K562 (cell line): ENCODE results near the gene ZNF384. TPM values are rescaled to one million over a fixed set of nuclear protein-coding genes. Genes with fewer than 3 reads are reported as not detected.

Experiments
- ATAC-seq: fragments of 200-7000 bp; cut with Tn5 transposase; 3 replicates; pipeline ENCODE4 v1.9.1; 2020; ENCODE audit warnings: moderate library complexity
- BruUV-seq: library from RNA; stranded (reverse); fragments of 400-500 nt; replicated peaks from 2 replicates; lab custom pipeline; 2021; lab: Mats Ljungman, UMichigan
- CTCF ChIA-PET: fragments of 300-600 bp; formaldehyde crosslinking; extraction: SDS; loops from one replicate; lab custom pipeline; 2021; ENCODE audit warnings: low intra/inter-chr PET ratio; lab: Yijun Ruan, JAX
- POLR2A ChIA-PET: fragments of 300-600, 350-650 bp; sonication (Branson Sonifier 250); formaldehyde crosslinking; extraction: SDS; loops from one replicate; lab custom pipeline; 2021; ENCODE audit warnings: antibody characterized with exemption, inconsistent platforms; lab: Yijun Ruan, JAX
- DNase-seq, 4 experiments: peaks; one replicate each; pipeline versions ENCODE4 v3.0.0 to v3.0.0-alpha.2; 2011 to 2018; ENCODE audit warnings: low spot score in 3 of 4, mixed read lengths in 3 of 4; ENCODE audit errors: extremely low read depth in 1 of 4
- FAIRE-seq: peaks from 2 replicates; lab custom pipeline; 2011; peaks lifted over from hg19 to GRCh38; lab: Jason Lieb, UNC
- H2AFZ ChIP-seq: 2 replicates; pipeline ENCODE4 v1.6.0; 2011; ENCODE audit warnings: low read depth, low read length, control low read depth, inconsistent platforms
- H3K27ac ChIP-seq: fragments of 200-600 bp; 3 replicates; pipeline ENCODE4 v1.8.0; 2011; ENCODE audit warnings: low read depth, mild to moderate bottlenecking, control low read depth, inconsistent platforms, low read length, moderate library complexity, mixed read lengths; ENCODE audit errors: extremely low read depth
- H3K27me3 ChIP-seq, 2 experiments: fragments of 300-600 bp in 1 of 2; 2 replicates in 1 of 2; 3 replicates in 1 of 2; pipeline versions ENCODE4 v1.6.0 to v1.8.0; 2011; ENCODE audit warnings: inconsistent platforms in 2 of 2, low read length in 2 of 2, mild to moderate bottlenecking in 1 of 2, mixed read lengths in 1 of 2, moderate library complexity in 1 of 2; ENCODE audit not compliant: control insufficient read depth in 2 of 2, insufficient read depth in 2 of 2
- H3K36me3 ChIP-seq: fragments of 300-600 bp; 3 replicates; pipeline ENCODE4 v1.8.0; 2011; ENCODE audit warnings: mild to moderate bottlenecking, low read length, inconsistent platforms; ENCODE audit not compliant: control insufficient read depth, insufficient read depth
- H3K4me1 ChIP-seq, 2 experiments: fragments of 200-600 bp in 1 of 2; replicated peaks in 1 of 2; 2 replicates in 1 of 2; 3 replicates in 1 of 2; pipeline versions ENCODE4 v1.5.1 to v1.8.0; 2011; ENCODE audit warnings: inconsistent platforms in 2 of 2, low read length in 2 of 2, mild to moderate bottlenecking in 1 of 2, mixed read lengths in 1 of 2, moderate library complexity in 1 of 2; ENCODE audit not compliant: control insufficient read depth in 2 of 2, insufficient read depth in 2 of 2
- H3K4me2 ChIP-seq: 2 replicates; pipeline ENCODE4 v1.6.1; 2011; ENCODE audit warnings: low read length, control low read depth, inconsistent platforms, mixed read lengths; ENCODE audit not compliant: insufficient read depth
- H3K4me3 ChIP-seq: fragments of 200-600 bp; sonication (generic), shearing (Covaris generic); 2 replicates; pipeline ENCODE4 v1.5.1; 2016; ENCODE audit warnings: control low read depth, inconsistent platforms
- H3K79me2 ChIP-seq: fragments of 200-600 bp; 3 replicates; pipeline ENCODE4 v1.8.0; 2011; ENCODE audit warnings: low read length, inconsistent platforms; ENCODE audit not compliant: control insufficient read depth, insufficient read depth
- H3K9ac ChIP-seq, 2 experiments: 2 replicates each; pipeline versions ENCODE4 v1.6.0 to v1.6.1; 2011; ENCODE audit warnings: low read depth in 2 of 2, low read length in 2 of 2, control low read depth in 1 of 2, inconsistent platforms in 1 of 2, mild to moderate bottlenecking in 1 of 2, mixed read lengths in 1 of 2; ENCODE audit not compliant: insufficient read depth in 1 of 2
- H3K9me1 ChIP-seq: one replicate; pipeline ENCODE4 v1.6.0; 2011; ENCODE audit warnings: inconsistent platforms, mild to moderate bottlenecking, low read length, moderate library complexity; ENCODE audit not compliant: control insufficient read depth, insufficient read depth
- H3K9me3 ChIP-seq: replicated peaks from 2 replicates; pipeline ENCODE4 v1.5.1; 2011; ENCODE audit warnings: low read depth, low read length, inconsistent platforms; ENCODE audit not compliant: control insufficient read depth, insufficient read depth
- H4K20me1 ChIP-seq: replicated peaks from 2 replicates; pipeline ENCODE4 v1.6.1; 2011; ENCODE audit warnings: low read length, inconsistent platforms, mixed read lengths; ENCODE audit not compliant: control insufficient read depth, insufficient read depth
- CTCFL ChIP-seq: IDR thresholded peaks from 2 replicates; pipeline ENCODE4 v1.6.1; 2011; ENCODE audit warnings: borderline replicate concordance, low read depth, mild to moderate bottlenecking, moderate library complexity, low read length; ENCODE audit not compliant: insufficient read depth, poor library complexity, severe bottlenecking
- ELF4 ChIP-seq: fragments of 450-650 bp; formaldehyde crosslinking; IDR thresholded peaks from 2 replicates; pipeline ENCODE4 v1.4.0; 2022; ENCODE audit warnings: missing genetic modification characterization
- HLTF ChIP-seq: fragments of 450-650 bp; IDR thresholded peaks from 2 replicates; pipeline ENCODE4 v1.6.1; 2016
- MAFG ChIP-seq: fragments of 450-650 bp; conservative IDR thresholded peaks from 2 replicates; pipeline ENCODE4 v1.6.1; 2016; ENCODE audit warnings: missing genetic modification characterization, missing compliant biosample characterization
- MTF1 ChIP-seq: fragments of 250-450 bp; sonication (Bioruptor Pico); IDR thresholded peaks from 2 replicates; pipeline ENCODE4 v1.9.0; 2021; ENCODE audit warnings: moderate library complexity, mild to moderate bottlenecking, inconsistent platforms, borderline replicate concordance
- NR4A1 ChIP-seq, 2 experiments: fragments of 250-450 bp in 1 of 2; fragments of 450-650 bp in 1 of 2; sonication (Bioruptor Pico) in 1 of 2; IDR thresholded peaks; 2 replicates each; pipeline versions ENCODE4 v1.4.0 to v1.6.1; 2016 to 2020; ENCODE audit warnings: mild to moderate bottlenecking in 2 of 2, missing compliant biosample characterization in 1 of 2, missing genetic modification characterization in 1 of 2, moderate library complexity in 1 of 2
- RHOXF2B ChIP-seq: fragments of 250-450 bp; sonication (Bioruptor Pico); conservative IDR thresholded peaks from 2 replicates; pipeline ENCODE4 v1.5.1; 2021
- TBP ChIP-seq: optimal IDR thresholded peaks from 2 replicates; pipeline ENCODE3; 2011; ENCODE audit warnings: low read depth, low read length, improper control_type of control experiment
- TCF7 ChIP-seq: sonication (generic); IDR thresholded peaks from 2 replicates; pipeline ENCODE4 v1.6.1; 2016; ENCODE audit warnings: antibody characterized with exemption, borderline replicate concordance
- ZBTB7A ChIP-seq: IDR thresholded peaks from 2 replicates; pipeline ENCODE4 v1.6.1; 2011; ENCODE audit warnings: low read depth, mild to moderate bottlenecking, low read length, moderate library complexity, borderline replicate concordance; ENCODE audit not compliant: control insufficient read depth
- ZNF551 ChIP-seq: fragments of 250-450 bp; sonication (Bioruptor Pico); IDR thresholded peaks from 2 replicates; pipeline ENCODE4 v1.5.0; 2021; ENCODE audit warnings: mild to moderate bottlenecking, moderate library complexity
- WGBS: fragments of 100-300 bp; shearing (Covaris generic); methylation state at CpG from one replicate; pipeline ENCODE4 v1.1.6; 2016; ENCODE audit warnings: low coverage, mixed read lengths; ENCODE audit not compliant: insufficient coverage; ENCODE audit errors: missing lambda C conversion rate; 5-methylcytosine and 5-hydroxymethylcytosine counted together
- in situ Hi-C: fragments of 300-500 bp; cut with MboI; formaldehyde crosslinking; loops from 4 replicates; pipeline ENCODE4 v1.15.0; 2018; ENCODE audit warnings: inconsistent platforms, mixed read lengths
- intact Hi-C: fragments of 100-400 bp; cut with micrococcal nuclease; formaldehyde crosslinking; loops from 2 replicates; pipeline ENCODE4 v1.14.2; 2022
- polyA plus RNA-seq, 8 experiments: library from polyadenylated mRNA; depleted of rRNA in 4 of 8; stranded (reverse) in 5 of 8; unstranded in 3 of 8; fragments of >200 nt; fragmentation: Nextera tagmentation in 2 of 8; fragmentation: Illumina TruSeq in 1 of 8; extraction: Ambion mirVana in 2 of 8; extraction: Trizol in 1 of 8; gene quantifications; 2 replicates each; pipeline versions ENCODE4 v1.2.1 to v1.2.3, GENCODE V29; 2011 to 2014; ENCODE audit warnings: inconsistent platforms in 1 of 8, missing spikeins in 1 of 8
- total RNA-seq, 7 experiments: library from RNA; depleted of rRNA in 6 of 7; stranded (reverse); fragments of >200 nt in 6 of 7; fragmentation: Illumina TruSeq in 2 of 7; extraction: Trizol in 2 of 7; gene quantifications; 2 replicates each; pipeline versions ENCODE4 v1.2.1 to v1.2.3, GENCODE V29; 2011 to 2021; ENCODE audit warnings: low replicate concordance in 1 of 7

The ZNF384 gene
- total and polyA plus RNA-seq, 9 of the 15 experiments (the other 6 are each of a cell fraction or from before 2014, with no cell fraction given), result 0.36 to 64.8 (median 21.3) TPM

GRCh38 chr12:6662602-6662905 lies 26.6 kb downstream of the ZNF384 start (continued):
- TF ChIP-seq HLTF (0 out of 2 replicates have a peak, but pooled peaks have one; percentile 39), ZBTB7A (peak; percentile 76; the same call in 1 of the 2 replicates)

DNA sequence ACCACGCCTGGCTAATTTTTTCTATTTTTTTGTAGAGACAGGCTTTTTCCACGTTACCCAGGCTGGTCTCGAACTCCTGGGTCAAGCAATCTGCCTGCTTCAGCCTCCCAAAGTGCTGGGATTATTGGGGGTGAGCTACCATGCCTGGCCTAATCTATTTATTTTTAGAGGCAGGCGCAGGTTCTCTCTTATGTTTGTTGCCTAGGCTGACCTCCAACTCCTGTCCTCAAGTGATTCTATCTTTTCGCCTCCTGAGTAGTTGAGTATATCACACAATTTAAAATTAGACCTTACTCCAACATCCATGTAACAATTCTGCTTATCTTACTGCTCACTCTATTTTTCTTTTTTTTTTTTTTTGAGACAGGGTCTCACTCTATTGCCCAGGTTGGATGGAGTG lies 35.2 kb downstream of the ZNF384 start:
- no peaks in the 10 kb centered on the region; a peak in 2 of 5 replicates for H3K4me1 ChIP-seq
- WGBS, result 65% methylated on average over 5 of the region's 5 CpGs
- H3K27me3 ChIP-seq, result no peaks in the 10 kb centered on the region
- no peak overlapping the region for H3K27ac ChIP-seq
- no TSS peak for BruUV-seq
- no peak overlapping the region for H3K9ac ChIP-seq
- intact Hi-C loops, result no loop called here
- no peak for DNase-seq
- TF ChIP-seq MAFG (tag) (0 out of 2 replicates have a peak, but pooled peaks have one; percentile 1), TCF7 (no peak)
- TF ChIP-seq, all 486 proteins: peak for 1
- Histone ChIP-seq H4K20me1 (no peaks in the 10 kb centered on the region), H3K36me3 (peaks cover 12% of the 10 kb centered on the region; the same call in 2 of the 3 replicates), H3K9me3 (no peaks in the 10 kb centered on the region), H2AFZ (no peak overlapping the region), H3K4me3 (no peak overlapping the region), H3K9me1 (no peaks in the 10 kb centered on the region), H3K4me2 (no peak overlapping the region), H3K79me2 (no peaks in the 10 kb centered on the region)
- in situ Hi-C loops, result no loop called here
- POLR2A ChIA-PET, result interaction anchor here (1.4 kb wide), 1 partner anchor 9 kb away, joined by 3 read pairs; no protein-coding TSS in a partner anchor
- CTCF ChIA-PET, result no interaction called here
- ATAC-seq (no peak), FAIRE-seq (no peak)

DNA sequence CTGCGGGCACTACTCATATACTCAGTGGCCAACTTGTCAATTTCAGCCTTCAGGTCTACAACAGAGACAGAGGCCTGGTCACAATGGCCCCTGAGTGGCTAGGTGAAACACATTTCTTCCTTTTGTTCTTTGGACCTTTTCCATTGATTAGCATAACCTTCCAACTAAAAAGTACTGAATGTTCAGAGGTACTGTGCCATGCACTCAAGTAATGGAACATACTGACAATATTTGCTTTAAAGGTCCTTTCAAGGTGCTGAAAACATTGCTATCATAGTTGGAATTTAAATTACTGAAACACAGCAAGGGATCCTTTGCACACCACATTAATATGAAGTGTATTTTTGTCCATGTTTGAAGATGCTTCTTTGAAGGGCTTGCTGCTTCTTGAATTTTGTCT lies 35.8 kb downstream of the ZNF384 start:
- DNase-seq (no peak), FAIRE-seq (no peak), ATAC-seq (no peak)
- Histone ChIP-seq H3K4me1 (no peaks in the 10 kb centered on the region; a peak in 2 of 5 replicates), H3K79me2 (no peaks in the 10 kb centered on the region), H4K20me1 (no peaks in the 10 kb centered on the region), H3K9me1 (no peaks in the 10 kb centered on the region), H3K9me3 (no peaks in the 10 kb centered on the region), H3K27ac (no peak overlapping the region), H2AFZ (no peak overlapping the region), H3K4me3 (no peak overlapping the region), H3K9ac (no peak overlapping the region), H3K36me3 (peaks cover 12% of the 10 kb centered on the region; the same call in 2 of the 3 replicates), H3K4me2 (no peak overlapping the region), H3K27me3 (no peaks in the 10 kb centered on the region)
- in situ Hi-C loops, result no loop called here
- POLR2A ChIA-PET, result interaction anchor here (1.4 kb wide), 1 partner anchor 9 kb away, joined by 3 read pairs; no protein-coding TSS in a partner anchor
- intact Hi-C loops, result no loop called here
- CTCF ChIA-PET, result no interaction called here
- WGBS, result 100% methylated on average over 1 of the region's 1 CpG
- BruUV-seq, result no TSS peak
- TF ChIP-seq CTCFL, result no peak
- no peak for TF ChIP-seq ELF4 (CRISPR knock-in tag)
- TF ChIP-seq RHOXF2B (CRISPR knock-in tag), result no peak
- TF ChIP-seq TBP, result no peak
- no peak for TF ChIP-seq ZNF551 (CRISPR knock-in tag)
- no peak for TF ChIP-seq NR4A1 (CRISPR knock-in tag; IDR thresholded peaks at IDR 0.05)
- TF ChIP-seq NR4A1 (tag; IDR thresholded peaks at IDR 0.05), result no peak
- TF ChIP-seq MTF1 (CRISPR knock-in tag), result no peak
